CD14-positive monocyte (primary cell): ENCODE measurements around the gene NAP1L4. TPM values are rescaled to one million over a fixed set of nuclear protein-coding genes. Genes with fewer than 3 reads are reported as not detected.
A peak's percentile ranks its signal among the peaks of the same experiment; 100 is the strongest.

Experiments
- DNase-seq, 3 donors: peaks; one replicate each; pipeline ENCODE4 v3.0.0-alpha.2; 2011 to 2022
- H2AFZ ChIP-seq: 2 replicates; pipeline ENCODE4 v1.6.0; 2012; ENCODE audit warnings: mild to moderate bottlenecking, low read depth, low read length, inconsistent platforms; ENCODE audit not compliant: insufficient read depth, poor library complexity, severe bottlenecking
- H3K27ac ChIP-seq, 2 donors: 1 replicate in 1 of 2; 2 replicates in 1 of 2; pipeline ENCODE4 v1.5.1; 2012 to 2013; ENCODE audit warnings: low read length in 2 of 2, control low read depth in 1 of 2, inconsistent platforms in 1 of 2, low read depth in 1 of 2, mild to moderate bottlenecking in 1 of 2
- H3K27me3 ChIP-seq, 2 donors: one replicate each; pipeline versions ENCODE4 v1.6.0 to v1.6.1; 2011 to 2013; ENCODE audit warnings: low read length in 2 of 2; ENCODE audit not compliant: control insufficient read depth in 2 of 2, insufficient read depth in 2 of 2
- H3K36me3 ChIP-seq, 2 donors: replicated peaks in 1 of 2; 1 replicate in 1 of 2; 2 replicates in 1 of 2; pipeline versions ENCODE4 v1.5.1 to v1.6.1; 2012 to 2013; ENCODE audit warnings: low read length in 2 of 2, control low read depth in 1 of 2, inconsistent platforms in 1 of 2, mild to moderate bottlenecking in 1 of 2; ENCODE audit not compliant: insufficient read depth in 2 of 2, control insufficient read depth in 1 of 2
- H3K4me1 ChIP-seq, 2 donors: 1 replicate in 1 of 2; 2 replicates in 1 of 2; pipeline versions ENCODE4 v1.5.1 to v1.6.1; 2012 to 2013; ENCODE audit warnings: low read length in 2 of 2, control low read depth in 1 of 2, inconsistent platforms in 1 of 2, mild to moderate bottlenecking in 1 of 2, moderate library complexity in 1 of 2; ENCODE audit not compliant: insufficient read depth in 2 of 2, control insufficient read depth in 1 of 2
- H3K4me2 ChIP-seq: replicated peaks from 2 replicates; pipeline ENCODE3; 2012; ENCODE audit warnings: low read length, moderate library complexity, mild to moderate bottlenecking; ENCODE audit not compliant: poor library complexity, severe bottlenecking; ENCODE audit errors: extremely low read depth
- H3K4me3 ChIP-seq, 3 experiments: fragments of 200-600 bp in 1 of 3; sonication (generic) in 1 of 3; replicated peaks in 1 of 3; 1 replicate in 2 of 3; 2 replicates in 1 of 3; pipeline ENCODE4 v1.5.1; 2011 to 2013; ENCODE audit warnings: low read length in 3 of 3, mild to moderate bottlenecking in 3 of 3, control low read depth in 2 of 3, low read depth in 2 of 3, inconsistent platforms in 1 of 3, moderate library complexity in 1 of 3
- H3K79me2 ChIP-seq: 2 replicates; pipeline ENCODE4 v1.6.0; 2012; ENCODE audit warnings: mild to moderate bottlenecking, control low read depth, inconsistent platforms, low read length, moderate library complexity; ENCODE audit not compliant: insufficient read depth
- H3K9ac ChIP-seq: 2 replicates; pipeline ENCODE4 v1.6.0; 2017; ENCODE audit warnings: low read length, mild to moderate bottlenecking; ENCODE audit not compliant: insufficient read depth, poor library complexity, severe bottlenecking
- H3K9me3 ChIP-seq, 2 donors: replicated peaks in 1 of 2; 1 replicate in 1 of 2; 2 replicates in 1 of 2; pipeline versions ENCODE4 v1.5.1 to v1.6.1; 2012 to 2013; ENCODE audit warnings: low read length in 2 of 2, control low read depth in 1 of 2; ENCODE audit not compliant: control insufficient read depth in 1 of 2, insufficient read depth in 1 of 2
- H4K20me1 ChIP-seq: 2 replicates; pipeline ENCODE4 v1.6.0; 2012; ENCODE audit warnings: mild to moderate bottlenecking, low read length, control low read depth, moderate library complexity; ENCODE audit not compliant: insufficient read depth
- H3K27ac Mint-ChIP-seq, 7 donors: one replicate each; pipeline ENCODE4 v1.8.0; 2020; ENCODE audit warnings: mild to moderate bottlenecking in 7 of 7, mixed read lengths in 7 of 7, moderate library complexity in 6 of 7, inconsistent platforms in 2 of 7
- H3K27me3 Mint-ChIP-seq, 3 donors: one replicate each; pipeline ENCODE4 v1.8.0; 2021 to 2022; ENCODE audit warnings: low read depth in 3 of 3, mild to moderate bottlenecking in 3 of 3, mixed read lengths in 3 of 3, moderate library complexity in 3 of 3, inconsistent platforms in 1 of 3
- H3K36me3 Mint-ChIP-seq, 2 donors: one replicate each; pipeline ENCODE4 v1.8.0; 2020; ENCODE audit warnings: mixed read lengths in 2 of 2, inconsistent platforms in 1 of 2, mild to moderate bottlenecking in 1 of 2
- H3K4me1 Mint-ChIP-seq: one replicate; pipeline ENCODE4 v1.8.0; 2020; ENCODE audit warnings: mild to moderate bottlenecking, mixed read lengths
- H3K4me3 Mint-ChIP-seq, 2 donors: one replicate each; pipeline ENCODE4 v1.8.0; 2020; ENCODE audit warnings: mild to moderate bottlenecking in 2 of 2, mixed read lengths in 2 of 2, moderate library complexity in 1 of 2
- H3K9me3 Mint-ChIP-seq, 7 donors: one replicate each; pipeline ENCODE4 v1.8.0; 2020 to 2022; ENCODE audit warnings: mixed read lengths in 7 of 7, mild to moderate bottlenecking in 6 of 7, moderate library complexity in 6 of 7, inconsistent platforms in 2 of 7
- WGBS: methylation state at CpG from one replicate; pipeline ENCODE4 v1.1.5; 2013; ENCODE audit warnings: missing lambda C conversion rate; ENCODE audit not compliant: insufficient coverage; 5-methylcytosine and 5-hydroxymethylcytosine counted together
- intact Hi-C, 2 donors: fragments of 100-400 bp; cut with micrococcal nuclease; formaldehyde crosslinking; loops; one replicate each; pipeline versions ENCODE4 v1.15.0 to v1.15.1; 2023
- polyA plus RNA-seq, 3 donors: library from polyadenylated mRNA; depleted of rRNA in 1 of 3; unstranded in 2 of 3; stranded (reverse) in 1 of 3; fragments of 300-500 nt in 2 of 3; fragments of >200 nt in 1 of 3; fragmentation: Illumina TruSeq in 2 of 3; gene quantifications; 1 replicate in 2 of 3; 2 replicates in 1 of 3; pipeline ENCODE4 v1.2.3, GENCODE V29; 2012 to 2021
- TF ChIP-seq, protein P1 (sequence below): fragments of 200-600 bp; IDR thresholded peaks from one replicate; pipeline ENCODE4 v1.8.0; 2022; ENCODE audit warnings: antibody characterized with exemption, mild to moderate bottlenecking

NAP1L4 gene
- polyA plus RNA-seq, 3 donors: 42.1 to 44.9 (median 44.9) TPM

GRCh38 chr11:3036419-3036818 is 44.3 kb upstream of the NAP1L4 start:
- peaks cover 46% of the 10 kb centered on the region for H3K4me1 Mint-ChIP-seq
- 3% methylated on average over 5 of the region's 5 CpGs for WGBS
- H3K27me3 Mint-ChIP-seq: peaks cover 0 to 2% (median 0%) of the 10 kb centered on the region in 3 donors
- Histone ChIP-seq H3K9me3 (no peaks in the 10 kb centered on the region), H2AFZ (peak overlapping the region; percentile 75), H3K4me2 (peak overlapping the region; percentile 59), H3K4me3 (peak overlapping the region in 1 of 3 experiments; percentile 57), H3K36me3 (peaks cover 54 to 75% of the 10 kb centered on the region in 2 donors), H3K9ac (peak overlapping the region; percentile 20), H3K27ac (peak overlapping the region; percentile 58 to 77), H3K27me3 (no peaks in the 10 kb centered on the region), H4K20me1 (peaks cover 3% of the 10 kb centered on the region), H3K4me1 (peaks cover 34 to 37% of the 10 kb centered on the region in 2 donors), H3K79me2 (peaks cover 8% of the 10 kb centered on the region)
- DNase-seq: peak; percentile 62 to 73 (median 71)
- peak overlapping the region; percentile 25 to 52 for H3K4me3 Mint-ChIP-seq
- intact Hi-C loops: loop anchor here (2.0 to 10.0 kb wide), 6 partner anchors 44 to 181 kb away; partner anchors contain the start of genes MRGPRG (in 1 of the 2) and NAP1L4 (in 1 of the 2)
- TF ChIP-seq, protein P1, sequence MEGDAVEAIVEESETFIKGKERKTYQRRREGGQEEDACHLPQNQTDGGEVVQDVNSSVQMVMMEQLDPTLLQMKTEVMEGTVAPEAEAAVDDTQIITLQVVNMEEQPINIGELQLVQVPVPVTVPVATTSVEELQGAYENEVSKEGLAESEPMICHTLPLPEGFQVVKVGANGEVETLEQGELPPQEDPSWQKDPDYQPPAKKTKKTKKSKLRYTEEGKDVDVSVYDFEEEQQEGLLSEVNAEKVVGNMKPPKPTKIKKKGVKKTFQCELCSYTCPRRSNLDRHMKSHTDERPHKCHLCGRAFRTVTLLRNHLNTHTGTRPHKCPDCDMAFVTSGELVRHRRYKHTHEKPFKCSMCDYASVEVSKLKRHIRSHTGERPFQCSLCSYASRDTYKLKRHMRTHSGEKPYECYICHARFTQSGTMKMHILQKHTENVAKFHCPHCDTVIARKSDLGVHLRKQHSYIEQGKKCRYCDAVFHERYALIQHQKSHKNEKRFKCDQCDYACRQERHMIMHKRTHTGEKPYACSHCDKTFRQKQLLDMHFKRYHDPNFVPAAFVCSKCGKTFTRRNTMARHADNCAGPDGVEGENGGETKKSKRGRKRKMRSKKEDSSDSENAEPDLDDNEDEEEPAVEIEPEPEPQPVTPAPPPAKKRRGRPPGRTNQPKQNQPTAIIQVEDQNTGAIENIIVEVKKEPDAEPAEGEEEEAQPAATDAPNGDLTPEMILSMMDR: no peak
- H3K27ac Mint-ChIP-seq: peak overlapping the region; percentile 86 to 96 (median 94)
- no peaks in the 10 kb centered on the region for H3K9me3 Mint-ChIP-seq
- H3K36me3 Mint-ChIP-seq: peaks cover 64 to 84% of the 10 kb centered on the region in 2 donors

GRCh38 chr11:3035333-3035732 is 43.2 kb upstream of the NAP1L4 start:
- H3K4me3 ChIP-seq: no peak overlapping the region
- TF ChIP-seq, protein P1: no peak
- intact Hi-C loops: loop anchor here (5.0 to 10.0 kb wide), 4 partner anchors 43 to 182 kb away; partner anchors contain the start of genes MRGPRG (in 1 of the 2) and NAP1L4 (in 1 of the 2)
- Mint-ChIP-seq H3K4me1 (peaks cover 57% of the 10 kb centered on the region), H3K27me3 (peaks cover 0 to 2% (median 0%) of the 10 kb centered on the region in 3 donors), H3K36me3 (peaks cover 53 to 73% of the 10 kb centered on the region in 2 donors), H3K27ac (peak overlapping the region in 3 of 7 donors; percentile 46 to 96 (median 95)), H3K9me3 (no peaks in the 10 kb centered on the region), H3K4me3 (no peak overlapping the region)
- no peak overlapping the region for H3K4me2 ChIP-seq
- peaks cover 43 to 64% of the 10 kb centered on the region in 2 donors for H3K36me3 ChIP-seq
- no peak for DNase-seq
- no peak overlapping the region for H3K9ac ChIP-seq
- H3K4me1 ChIP-seq: peaks cover 45 to 48% of the 10 kb centered on the region in 2 donors
- no peaks in the 10 kb centered on the region for H3K9me3 ChIP-seq
- H3K27me3 ChIP-seq: no peaks in the 10 kb centered on the region
- peaks cover 3% of the 10 kb centered on the region for H4K20me1 ChIP-seq
- no peak overlapping the region for H2AFZ ChIP-seq
- H3K79me2 ChIP-seq: peaks cover 8% of the 10 kb centered on the region
- H3K27ac ChIP-seq: peak overlapping the region; percentile 47 to 77
